Fibroblast of mammary gland (primary cell): ENCODE measurements around the gene NDC80.
A peak's percentile ranks its signal among the peaks of the same experiment; 100 is the strongest.
"Not testable (repeated sequence)": the region's sequence is repeated elsewhere in the genome, so short reads cannot be mapped to it uniquely, and the experiment has no call there.

ENCODE experiments used
- DNase-seq: peaks from one replicate; pipeline ENCODE4 v3.0.0-alpha.2; 2010; ENCODE audit warnings: low read depth
- H3K4me3 ChIP-seq: 2 replicates; pipeline ENCODE4 v1.5.1; 2011; ENCODE audit warnings: low read depth, mild to moderate bottlenecking, low read length, moderate library complexity; ENCODE audit not compliant: control insufficient read depth
- TF ChIP-seq, protein P1 (sequence below): conservative IDR thresholded peaks from 2 replicates; pipeline ENCODE4 v1.5.1; 2011; ENCODE audit warnings: low read depth, low read length, inconsistent platforms; ENCODE audit not compliant: control insufficient read depth, insufficient read depth

NDC80 gene

DNA sequence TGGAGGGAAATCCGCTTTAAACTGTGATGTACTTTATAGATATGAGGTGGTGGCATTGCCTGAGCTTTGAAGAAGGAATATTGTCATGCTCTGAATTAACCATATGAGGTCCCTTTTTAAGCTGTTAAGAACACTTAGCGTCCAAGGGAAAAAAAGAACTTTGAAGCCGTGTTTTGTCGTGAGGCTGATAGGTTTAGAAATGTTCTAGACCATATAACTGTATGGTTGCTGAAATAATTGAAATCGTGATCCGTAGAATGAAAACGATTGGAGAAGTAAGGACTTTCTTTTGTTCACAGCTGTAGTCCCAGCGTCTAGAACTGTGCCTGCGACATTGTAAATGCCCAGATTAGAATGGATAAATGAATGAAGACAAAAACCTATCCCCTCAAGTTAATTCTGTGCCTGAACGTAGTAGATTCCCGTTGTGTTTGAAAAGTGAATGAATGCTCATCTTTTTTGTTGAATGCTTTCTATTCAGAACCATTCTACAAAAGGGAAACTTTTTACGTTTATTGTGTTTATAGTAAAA is 85.7 kb downstream of the NDC80 start:
- no peak for DNase-seq
- TF ChIP-seq, protein P1, sequence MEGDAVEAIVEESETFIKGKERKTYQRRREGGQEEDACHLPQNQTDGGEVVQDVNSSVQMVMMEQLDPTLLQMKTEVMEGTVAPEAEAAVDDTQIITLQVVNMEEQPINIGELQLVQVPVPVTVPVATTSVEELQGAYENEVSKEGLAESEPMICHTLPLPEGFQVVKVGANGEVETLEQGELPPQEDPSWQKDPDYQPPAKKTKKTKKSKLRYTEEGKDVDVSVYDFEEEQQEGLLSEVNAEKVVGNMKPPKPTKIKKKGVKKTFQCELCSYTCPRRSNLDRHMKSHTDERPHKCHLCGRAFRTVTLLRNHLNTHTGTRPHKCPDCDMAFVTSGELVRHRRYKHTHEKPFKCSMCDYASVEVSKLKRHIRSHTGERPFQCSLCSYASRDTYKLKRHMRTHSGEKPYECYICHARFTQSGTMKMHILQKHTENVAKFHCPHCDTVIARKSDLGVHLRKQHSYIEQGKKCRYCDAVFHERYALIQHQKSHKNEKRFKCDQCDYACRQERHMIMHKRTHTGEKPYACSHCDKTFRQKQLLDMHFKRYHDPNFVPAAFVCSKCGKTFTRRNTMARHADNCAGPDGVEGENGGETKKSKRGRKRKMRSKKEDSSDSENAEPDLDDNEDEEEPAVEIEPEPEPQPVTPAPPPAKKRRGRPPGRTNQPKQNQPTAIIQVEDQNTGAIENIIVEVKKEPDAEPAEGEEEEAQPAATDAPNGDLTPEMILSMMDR: no peak
- peak overlapping the region; percentile 84 for H3K4me3 ChIP-seq

GRCh38 chr18:2657788-2658458 is 86.6 kb downstream of the NDC80 start:
- peak; percentile 76 for DNase-seq
- peak overlapping the region; percentile 84 for H3K4me3 ChIP-seq
- TF ChIP-seq, protein P1: no peak

DNA sequence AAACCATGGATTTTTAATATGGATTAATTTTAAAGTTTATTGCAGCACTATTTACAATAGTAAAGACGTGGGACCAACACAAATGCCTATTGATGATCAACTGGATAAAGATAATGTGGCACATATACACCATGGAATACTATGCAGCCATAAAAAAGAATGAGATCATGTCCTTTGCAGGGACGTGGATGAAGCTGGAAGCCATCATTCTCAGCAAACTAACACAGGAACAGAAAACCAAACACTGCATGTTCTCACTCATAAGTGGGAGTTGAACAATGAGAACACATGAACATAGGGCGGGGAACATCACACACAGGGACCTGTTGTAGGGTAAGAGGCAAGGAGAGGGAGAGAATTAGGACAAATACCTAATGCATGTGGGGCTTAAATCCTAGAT is 89.5 kb downstream of the NDC80 start:
- DNase-seq, H3K4me3 ChIP-seq: not testable (repeated sequence)

GRCh38 chr18:2662288-2662687 is 90.9 kb downstream of the NDC80 start:
- not testable (repeated sequence) for DNase-seq, H3K4me3 ChIP-seq

DNA sequence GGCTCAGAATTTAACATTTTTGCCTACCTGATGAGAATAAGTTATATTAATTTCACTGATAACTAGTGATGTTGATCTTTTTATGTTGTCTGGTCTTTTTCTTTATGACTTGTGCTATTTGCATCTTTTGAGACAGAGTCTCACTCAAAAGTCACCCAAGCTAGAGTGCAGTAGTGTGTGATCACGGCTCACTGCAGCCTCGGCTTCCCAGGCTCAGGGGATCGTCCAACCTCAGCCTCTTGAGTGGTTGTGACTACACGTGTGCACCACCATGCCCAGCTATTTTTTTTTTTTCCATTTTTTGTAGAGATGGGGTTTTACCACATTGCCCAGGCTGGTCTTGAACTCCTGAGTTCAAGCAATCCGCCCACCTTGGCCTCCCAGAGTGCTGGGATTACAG is 91.6 kb downstream of the NDC80 start:
- no peak overlapping the region for H3K4me3 ChIP-seq
- no peak for DNase-seq
- TF ChIP-seq, protein P1: no peak
